Body of pancreas (tissue), 4 donors: Measurements from ENCODE around the gene DGKE. TPM values are rescaled to one million over a fixed set of nuclear protein-coding genes. Genes with fewer than 3 reads are reported as not detected.

Experiments
- ATAC-seq: fragments of 150-250 bp; one replicate; pipeline ENCODE4 v1.9.1; 2016
- DNase-seq, 4 donors: peaks; one replicate each; pipeline ENCODE4 v3.0.0-alpha.2; 2019
- H3K27ac ChIP-seq, 4 donors: fragments of 200-600 bp; sonication (generic); 1 replicate in 3 of 4; 2 replicates in 1 of 4; pipeline versions ENCODE4 v1.5.1 to v1.6.1; 2016 to 2019; ENCODE audit warnings: mild to moderate bottlenecking in 1 of 4, mixed read lengths in 1 of 4, moderate library complexity in 1 of 4
- H3K27me3 ChIP-seq, 2 donors: fragments of 200-600 bp; sonication (generic); one replicate each; pipeline ENCODE4 v1.6.0; 2016; ENCODE audit warnings: mild to moderate bottlenecking in 1 of 2
- H3K36me3 ChIP-seq, 2 donors: fragments of 200-600 bp; sonication (generic); replicated peaks in 1 of 2; 2 replicates each; pipeline ENCODE4 v1.5.1; 2016; ENCODE audit warnings: low read depth in 2 of 2; ENCODE audit not compliant: insufficient read depth in 1 of 2
- H3K4me1 ChIP-seq: fragments of 200-600 bp; sonication (generic); one replicate; pipeline ENCODE4 v1.6.0; 2016
- H3K4me3 ChIP-seq, 2 donors: fragments of 200-600 bp; sonication (generic); 1 replicate in 1 of 2; 2 replicates in 1 of 2; pipeline ENCODE4 v1.5.1; 2016 to 2019
- H3K9me3 ChIP-seq, 3 donors: fragments of 200-600 bp; sonication (generic); 1 replicate in 2 of 3; 2 replicates in 1 of 3; pipeline ENCODE4 v1.5.1; 2016
- CTCF ChIP-seq, 7 experiments: fragments of 450-650 bp in 4 of 7; fragments of 200-600 bp in 3 of 7; sonication (generic) in 3 of 7; IDR thresholded peaks; one replicate each; pipeline ENCODE4 v1.5.1; 2016 to 2019; ENCODE audit warnings: antibody characterized with exemption in 7 of 7
- POLR2A ChIP-seq, 3 donors: fragments of 450-650 bp; IDR thresholded peaks; one replicate each; pipeline ENCODE4 v1.6.1; 2016; ENCODE audit warnings: antibody characterized with exemption in 3 of 3, mild to moderate bottlenecking in 2 of 3
- WGBS, 2 donors: methylation state at CpG; one replicate each; pipeline ENCODE4 v1.1.5; 2017; 5-methylcytosine and 5-hydroxymethylcytosine counted together
- intact Hi-C: fragments of 100-400 bp; cut with DNase I; formaldehyde crosslinking; loops from one replicate; pipeline ENCODE4 v1.15.1; 2023
- total RNA-seq, 2 donors: library from RNA; depleted of rRNA; stranded (reverse); fragments of >200 nt; gene quantifications; one replicate each; pipeline ENCODE4 v1.1.0, GENCODE V29; 2016

Gene DGKE
- total RNA-seq, 2 donors from 2014 or later = 4.6 to 7.0 TPM

- Histone ChIP-seq H3K27me3 (no peaks in the 10 kb centered on the region), H3K36me3 (no peaks in the 10 kb centered on the region), H3K4me3 (no peak overlapping the region), H3K27ac (no peak overlapping the region), H3K4me1 (no peaks in the 10 kb centered on the region), H3K9me3 (no peaks in the 10 kb centered on the region)
- intact Hi-C loops = no loop called here
- DNase-seq (no peak), ATAC-seq (no peak)
- 78 to 82% methylated on average over 3 of the region's 3 CpGs for WGBS, 2 donors
- TF ChIP-seq CTCF (IDR thresholded peaks at IDR 0.05) = no peak
- no peak for TF ChIP-seq POLR2A (IDR thresholded peaks at IDR 0.05)
Observed at GRCh38 chr17:56808503-56808902, 25.4 kb upstream of the DGKE start.

- H3K27me3 ChIP-seq = no peaks in the 10 kb centered on the region
- ATAC-seq (no peak), DNase-seq (no peak)
- 86 to 88% methylated on average over 9 of the region's 9 CpGs for WGBS, 2 donors
- no peak for TF ChIP-seq POLR2A (IDR thresholded peaks at IDR 0.05)
- no peak for TF ChIP-seq CTCF (IDR thresholded peaks at IDR 0.05)
- intact Hi-C loops = no loop called here
- H3K4me3 ChIP-seq = no peak overlapping the region
- H3K4me1 ChIP-seq = no peaks in the 10 kb centered on the region
- H3K9me3 ChIP-seq = no peaks in the 10 kb centered on the region
- H3K27ac ChIP-seq = no peak overlapping the region
- no peaks in the 10 kb centered on the region for H3K36me3 ChIP-seq
Observed at GRCh38 chr17:56809106-56809819, 24.7 kb upstream of the DGKE start.

GRCh38 chr17:56809820-56810179 lies 24.2 kb upstream of the DGKE start:
- H3K27me3 ChIP-seq = no peaks in the 10 kb centered on the region
- TF ChIP-seq POLR2A (IDR thresholded peaks at IDR 0.05) = no peak
- TF ChIP-seq CTCF (IDR thresholded peaks at IDR 0.05) = no peak
- H3K27ac ChIP-seq = no peak overlapping the region
- H3K4me1 ChIP-seq = no peaks in the 10 kb centered on the region
- H3K4me3 ChIP-seq = no peak overlapping the region
- intact Hi-C loops = no loop called here
- H3K36me3 ChIP-seq = no peaks in the 10 kb centered on the region
- 82 to 92% methylated on average over 1 of the region's 1 CpG for WGBS, 2 donors
- ATAC-seq (no peak), DNase-seq (no peak)
- H3K9me3 ChIP-seq = no peaks in the 10 kb centered on the region

GRCh38 chr17:56810343-56810742 lies 23.6 kb upstream of the DGKE start:
- ATAC-seq = no peak
- WGBS, 2 donors = 73 to 75% methylated on average over 2 of the region's 2 CpGs
- intact Hi-C loops = no loop called here

More at GRCh38 chr17:56810343-56810742, 23.6 kb upstream of the DGKE start:
- Histone ChIP-seq H3K36me3 (no peaks in the 10 kb centered on the region), H3K4me1 (no peaks in the 10 kb centered on the region), H3K4me3 (no peak overlapping the region), H3K27me3 (no peaks in the 10 kb centered on the region), H3K9me3 (no peaks in the 10 kb centered on the region), H3K27ac (no peak overlapping the region)
- no peak for DNase-seq
- TF ChIP-seq CTCF (IDR thresholded peaks at IDR 0.05) (no peak), POLR2A (IDR thresholded peaks at IDR 0.05) (no peak)
